ENCODE results near the gene PCYT1A.

The PCYT1A gene

GRCh38 chr3:196235452-196236122 is 51.9 kb downstream of the PCYT1A start:
- no peak for DNase-seq

- DNase-seq = no peak
These were observed 54.7 kb downstream of the PCYT1A start for GRCh38 chr3:196232882-196233251.

- no peak for DNase-seq
These were observed 55.2 kb downstream of the PCYT1A start for GRCh38 chr3:196232154-196232881.

GRCh38 chr3:196227629-196228493 is 59.7 kb downstream of the PCYT1A start:
- no peak for DNase-seq

- DNase-seq = no peak
These were observed 60.4 kb downstream of the PCYT1A start for GRCh38 chr3:196227121-196227561.

GRCh38 chr3:196225763-196226364 is 61.7 kb downstream of the PCYT1A start:
- DNase-seq = no peak

DNA sequence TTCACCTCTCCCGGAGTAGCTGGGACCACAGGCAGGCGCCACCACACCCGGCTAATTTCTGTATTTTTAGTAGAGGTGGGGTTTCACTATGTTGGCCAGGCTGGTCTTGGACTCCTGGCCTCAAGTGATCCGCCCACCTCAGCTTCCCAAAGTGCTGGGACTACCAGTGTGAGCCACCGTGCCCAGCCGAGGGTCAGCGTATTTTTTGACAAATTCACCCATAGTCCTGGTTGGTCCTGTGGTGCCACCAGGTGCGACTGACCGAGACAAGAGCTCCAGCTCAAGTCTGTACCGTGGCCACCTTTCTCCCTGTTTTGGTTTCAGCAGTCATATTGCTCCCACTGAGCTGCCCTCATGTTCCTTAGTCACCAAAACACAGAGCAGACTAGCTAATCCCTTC is 62.4 kb downstream of the PCYT1A start:
- no peak for DNase-seq

DNA sequence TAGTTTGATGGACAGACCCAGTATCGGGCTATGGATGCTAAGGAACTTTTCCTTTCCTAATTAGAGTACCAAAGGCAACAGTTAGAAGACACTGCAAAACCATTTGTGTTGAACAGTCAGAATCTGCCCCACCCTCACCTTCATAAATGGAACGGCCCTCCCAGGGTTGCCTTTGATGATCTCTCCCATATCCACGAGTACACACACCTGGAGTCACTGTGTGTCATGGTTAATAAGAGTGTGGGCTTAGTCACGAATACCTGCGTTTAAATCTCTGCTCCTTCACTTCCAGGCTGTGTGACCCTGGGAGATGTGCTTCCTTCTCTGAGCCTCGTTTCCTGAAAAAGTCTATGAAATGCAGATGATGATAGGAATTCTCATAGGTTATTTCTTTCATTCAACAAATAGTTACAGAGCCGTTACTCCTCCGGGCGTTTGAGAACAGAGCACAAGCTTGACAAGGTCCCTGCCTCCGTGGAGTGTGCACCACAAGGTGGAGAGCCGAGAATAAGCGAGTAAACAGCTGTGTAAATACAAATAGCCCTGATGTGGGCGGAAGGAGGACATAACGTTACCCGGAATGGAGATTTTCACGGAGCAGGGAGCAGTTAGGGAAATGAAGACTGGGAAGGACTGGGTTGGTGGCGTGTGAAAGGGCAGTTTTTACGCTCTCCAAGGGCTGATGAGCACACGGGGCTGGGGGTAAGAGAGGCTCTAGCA is 64.5 kb downstream of the PCYT1A start:
- DNase-seq = peak; percentile 16

DNA sequence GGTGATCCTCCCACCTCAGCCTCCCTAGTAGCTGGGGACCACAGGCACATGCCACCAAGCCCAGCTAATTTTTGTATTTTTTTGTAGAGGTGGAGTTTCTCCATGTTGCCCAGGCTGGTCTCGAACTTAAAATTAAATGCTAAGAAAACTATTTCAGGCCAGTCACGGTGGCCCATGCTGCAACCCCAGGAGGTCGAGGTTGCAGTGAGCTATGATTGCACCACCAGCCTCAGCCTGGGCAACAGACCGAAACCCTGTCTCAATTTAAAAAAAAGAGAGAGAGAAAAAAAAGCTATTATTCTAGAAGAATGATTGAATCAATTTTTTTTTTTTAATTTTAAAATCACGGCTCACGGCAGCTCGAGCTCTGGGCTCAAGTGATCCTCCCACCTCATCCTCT is 66.5 kb downstream of the PCYT1A start:
- DNase-seq = no peak

DNA sequence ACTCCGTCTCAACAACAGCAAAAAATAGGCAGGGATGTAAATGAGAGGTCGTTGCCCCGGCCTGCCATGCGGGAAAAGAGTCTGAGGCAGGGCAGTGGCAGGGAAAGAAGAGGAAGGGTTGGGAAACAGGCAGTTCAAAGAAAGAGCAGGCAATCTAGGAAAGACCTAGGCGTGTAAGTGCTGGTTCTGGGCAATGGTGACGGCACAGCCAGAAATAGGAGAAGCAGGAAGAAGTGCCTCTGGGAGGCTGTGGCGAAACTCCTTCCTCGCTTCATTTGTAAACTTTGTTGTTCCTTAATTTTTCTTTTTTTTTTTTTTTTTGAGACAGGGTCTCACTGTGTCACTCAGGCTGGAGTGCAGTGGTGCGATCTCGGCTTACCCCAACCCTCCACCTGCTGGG is 66.9 kb downstream of the PCYT1A start:
- DNase-seq = no peak

DNA sequence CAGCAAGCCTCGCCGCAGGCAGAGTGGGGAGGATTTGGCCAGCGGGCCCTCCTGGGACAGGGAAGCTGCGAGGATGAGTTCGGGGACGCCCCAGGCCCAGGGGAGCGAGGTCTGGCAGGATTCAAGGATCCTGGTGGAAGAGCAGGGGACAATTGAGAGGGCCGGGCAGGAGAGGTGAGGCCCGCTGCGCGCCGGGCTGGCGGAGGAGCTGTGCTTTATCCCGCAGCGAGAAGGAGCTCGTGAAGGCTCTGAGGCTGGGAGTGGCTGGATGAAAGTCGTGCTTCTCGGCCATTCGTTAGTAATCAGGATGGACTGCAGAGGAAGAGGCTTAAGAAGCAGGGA is 67.6 kb downstream of the PCYT1A start:
- DNase-seq = no peak

- DNase-seq = peak; percentile 85
These were observed 68.1 kb downstream of the PCYT1A start for GRCh38 chr3:196219194-196219969.

- DNase-seq = no peak
These were observed 69.3 kb downstream of the PCYT1A start for GRCh38 chr3:196218155-196218712.

- DNase-seq = no peak
These were observed 70.0 kb downstream of the PCYT1A start for GRCh38 chr3:196217307-196218154.

DNA sequence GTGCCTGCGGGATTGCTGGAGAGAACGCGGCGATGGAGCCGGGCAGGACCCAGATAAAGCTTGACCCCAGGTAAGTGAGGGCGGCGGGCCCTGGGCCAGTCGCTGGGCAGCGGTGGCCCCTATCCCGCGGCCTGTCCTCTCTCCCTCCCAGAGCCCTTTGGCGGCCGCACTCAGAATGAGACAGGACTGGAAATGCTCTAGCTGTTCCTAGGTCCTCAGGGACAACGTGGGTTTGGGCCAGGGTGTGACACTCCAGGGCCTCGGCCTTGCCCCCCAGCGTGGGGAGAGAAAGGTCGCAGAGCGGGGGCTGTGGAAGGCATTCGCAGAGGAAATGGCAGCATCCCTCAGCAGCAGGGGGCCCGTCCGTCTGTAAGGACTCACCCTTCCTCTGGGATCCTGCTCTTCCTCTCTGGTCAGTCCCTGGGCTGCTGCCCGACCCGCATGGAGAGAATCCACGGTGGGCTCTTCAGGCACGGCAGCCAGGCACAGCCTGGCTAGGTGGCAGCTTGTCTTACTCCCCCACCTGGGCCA is 70.8 kb downstream of the PCYT1A start:
- DNase-seq = no peak

DNA sequence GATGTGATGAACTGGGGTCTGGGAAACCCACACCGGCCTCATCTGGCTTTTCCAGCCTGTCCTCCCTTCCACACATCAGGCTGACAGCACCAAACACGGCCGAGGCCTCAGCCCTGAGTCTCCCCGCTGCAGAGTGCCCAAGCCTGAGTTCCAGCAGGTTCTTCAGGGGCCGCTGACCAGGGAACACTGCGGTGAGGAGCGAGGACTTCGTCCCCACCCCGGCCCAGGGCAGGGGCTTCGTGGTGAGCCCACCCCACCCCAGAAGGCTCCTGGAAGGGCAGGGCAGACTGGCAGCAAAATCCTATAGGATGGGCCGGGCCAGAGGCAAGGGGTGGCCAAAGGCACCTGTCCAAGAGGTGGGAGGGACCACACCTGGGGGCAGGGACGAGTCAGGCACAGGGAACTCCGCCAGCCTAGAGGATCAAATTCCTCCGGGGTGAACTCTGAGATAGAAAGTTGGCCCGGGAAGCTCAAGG is 71.4 kb downstream of the PCYT1A start, which contains the start of gene SLC51A:
SLC51A (plus strand) TSS at position 446 of the 476 bp plus-strand sequence. CDS start 179 bp downstream, outside the sequence.
- no peak for DNase-seq

GRCh38 chr3:196215493-196216020 is 72.0 kb downstream of the PCYT1A start:
- DNase-seq = no peak

- DNase-seq = no peak
These were observed 72.6 kb downstream of the PCYT1A start for GRCh38 chr3:196214783-196215441.

Data from DMS79 (cell line).